ENCODE data around the gene TAF11L13.

GRCh38 chr5:17663182-17663581 is 31.3 kb downstream of the TAF11L13 start:
- TF ChIP-seq, protein P1, sequence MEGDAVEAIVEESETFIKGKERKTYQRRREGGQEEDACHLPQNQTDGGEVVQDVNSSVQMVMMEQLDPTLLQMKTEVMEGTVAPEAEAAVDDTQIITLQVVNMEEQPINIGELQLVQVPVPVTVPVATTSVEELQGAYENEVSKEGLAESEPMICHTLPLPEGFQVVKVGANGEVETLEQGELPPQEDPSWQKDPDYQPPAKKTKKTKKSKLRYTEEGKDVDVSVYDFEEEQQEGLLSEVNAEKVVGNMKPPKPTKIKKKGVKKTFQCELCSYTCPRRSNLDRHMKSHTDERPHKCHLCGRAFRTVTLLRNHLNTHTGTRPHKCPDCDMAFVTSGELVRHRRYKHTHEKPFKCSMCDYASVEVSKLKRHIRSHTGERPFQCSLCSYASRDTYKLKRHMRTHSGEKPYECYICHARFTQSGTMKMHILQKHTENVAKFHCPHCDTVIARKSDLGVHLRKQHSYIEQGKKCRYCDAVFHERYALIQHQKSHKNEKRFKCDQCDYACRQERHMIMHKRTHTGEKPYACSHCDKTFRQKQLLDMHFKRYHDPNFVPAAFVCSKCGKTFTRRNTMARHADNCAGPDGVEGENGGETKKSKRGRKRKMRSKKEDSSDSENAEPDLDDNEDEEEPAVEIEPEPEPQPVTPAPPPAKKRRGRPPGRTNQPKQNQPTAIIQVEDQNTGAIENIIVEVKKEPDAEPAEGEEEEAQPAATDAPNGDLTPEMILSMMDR (tag by site-specific recombination; IDR thresholded peaks at IDR 0.05): no peak
- no peak for TF ChIP-seq ZNF561 (tag by site-specific recombination; IDR thresholded peaks at IDR 0.05; ENCODE audit: borderline replicate concordance)
- TF ChIP-seq KLF1 (tag by site-specific recombination; IDR thresholded peaks at IDR 0.05): no peak
- no peak for TF ChIP-seq ZNF202 (tag by site-specific recombination; IDR thresholded peaks at IDR 0.05; ENCODE audit: borderline replicate concordance)
- TF ChIP-seq IKZF3 (tag by site-specific recombination; IDR thresholded peaks at IDR 0.05): no peak

All from HEK293 (cell line).